GM12878 (cell line): ENCODE results near the gene COMMD3.

Experiments used
- BHLHE40 ChIP-seq, 2 experiments: fragments of 450-650 bp in 1 of 2; IDR thresholded peaks; 2 replicates each; pipeline ENCODE4 v1.6.1; 2011 to 2017; ENCODE audit warnings: low read depth in 2 of 2, borderline replicate concordance in 1 of 2, improper control_type of control experiment in 1 of 2, low read length in 1 of 2, mild to moderate bottlenecking in 1 of 2
- CBX3 ChIP-seq: fragments of 200-600 bp; sonication (generic); IDR thresholded peaks from 2 replicates; pipeline ENCODE4 v1.6.1; 2016; ENCODE audit warnings: low read depth, borderline replicate concordance
- EGR1 ChIP-seq, 2 experiments: IDR thresholded peaks; 1 replicate in 1 of 2; 2 replicates in 1 of 2; pipeline ENCODE4 v1.6.1; 2011 to 2012; ENCODE audit warnings: low read depth in 2 of 2, low read length in 2 of 2, borderline replicate concordance in 1 of 2, mild to moderate bottlenecking in 1 of 2, moderate library complexity in 1 of 2
- FOS ChIP-seq: IDR thresholded peaks from 3 replicates; pipeline ENCODE4 v1.6.1; 2011; ENCODE audit warnings: borderline replicate concordance; ENCODE audit not compliant: insufficient read length; ENCODE audit errors: extremely low read depth
- FOXM1 ChIP-seq: IDR thresholded peaks from 2 replicates; pipeline ENCODE4 v1.6.1; 2012; ENCODE audit warnings: low read depth, mild to moderate bottlenecking, inconsistent platforms, low read length, moderate library complexity
- POLR2AphosphoS5 ChIP-seq: IDR thresholded peaks from 2 replicates; pipeline ENCODE4 v1.6.1; 2011; ENCODE audit warnings: mild to moderate bottlenecking, low read length, inconsistent platforms
- POU2F2 ChIP-seq: IDR thresholded peaks from 3 replicates; pipeline ENCODE4 v1.6.1; 2011; ENCODE audit warnings: low read depth, mild to moderate bottlenecking, low read length, borderline replicate concordance
- RFX5 ChIP-seq: IDR thresholded peaks from 2 replicates; pipeline ENCODE4 v1.6.1; 2011; ENCODE audit warnings: low read depth, low read length, improper control_type of control experiment
- SP1 ChIP-seq: IDR thresholded peaks from one replicate; pipeline ENCODE4 v1.6.1; 2011; ENCODE audit warnings: low read depth, low read length
- SPI1 ChIP-seq: IDR thresholded peaks from 2 replicates; pipeline ENCODE4 v1.6.1; 2011; ENCODE audit warnings: low read depth, mild to moderate bottlenecking, low read length, moderate library complexity, borderline replicate concordance; ENCODE audit not compliant: insufficient read depth
- ZNF217 ChIP-seq: fragments of 450-650 bp; IDR thresholded peaks from 2 replicates; pipeline ENCODE4 v1.6.1; 2017; ENCODE audit warnings: antibody characterized with exemption, mild to moderate bottlenecking
- TF ChIP-seq, protein P1 (sequence below): fragments of 450-650 bp; IDR thresholded peaks from 2 replicates; pipeline ENCODE4 v1.6.1; 2018; ENCODE audit warnings: borderline replicate concordance, mild to moderate bottlenecking; ENCODE audit not compliant: partially characterized antibody
- TF ChIP-seq, protein P2 (sequence below): fragments of 150-350 bp; IDR thresholded peaks from 2 replicates; pipeline ENCODE4 v1.6.1; 2016; ENCODE audit warnings: low read depth, low read length
- TF ChIP-seq, protein P3 (sequence below): IDR thresholded peaks from 2 replicates; pipeline ENCODE4 v1.6.1; 2011; ENCODE audit warnings: low read depth, mild to moderate bottlenecking, low read length, moderate library complexity, borderline replicate concordance; ENCODE audit errors: extremely low read depth

DNA sequence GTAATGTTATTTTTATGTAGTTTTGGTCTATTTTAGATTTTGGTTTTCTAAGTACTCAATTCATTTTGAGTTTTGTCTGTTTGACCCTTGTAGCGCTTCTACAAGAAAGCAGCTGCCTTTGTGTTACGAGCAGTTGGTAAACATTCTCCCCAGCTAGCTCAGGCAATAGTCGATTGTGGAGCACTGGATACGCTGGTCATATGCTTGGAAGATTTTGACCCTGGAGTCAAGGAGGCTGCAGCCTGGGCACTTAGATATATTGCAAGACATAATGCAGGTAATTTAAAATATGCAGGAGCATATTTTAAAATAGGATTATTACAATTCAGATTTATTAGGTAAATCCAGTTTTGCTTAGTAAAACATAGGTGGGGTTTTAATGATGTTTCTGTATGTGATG is 52.2 kb downstream of the COMMD3 start:
- no peak for TF ChIP-seq BHLHE40 (IDR thresholded peaks at IDR 0.05; ENCODE audit: borderline replicate concordance in 1 of 2, low read depth in 2 of 2, low read length in 1 of 2)
- TF ChIP-seq SPI1, result no peak
- no peak for TF ChIP-seq FOXM1
- TF ChIP-seq POU2F2, result no peak
- TF ChIP-seq, protein P1, sequence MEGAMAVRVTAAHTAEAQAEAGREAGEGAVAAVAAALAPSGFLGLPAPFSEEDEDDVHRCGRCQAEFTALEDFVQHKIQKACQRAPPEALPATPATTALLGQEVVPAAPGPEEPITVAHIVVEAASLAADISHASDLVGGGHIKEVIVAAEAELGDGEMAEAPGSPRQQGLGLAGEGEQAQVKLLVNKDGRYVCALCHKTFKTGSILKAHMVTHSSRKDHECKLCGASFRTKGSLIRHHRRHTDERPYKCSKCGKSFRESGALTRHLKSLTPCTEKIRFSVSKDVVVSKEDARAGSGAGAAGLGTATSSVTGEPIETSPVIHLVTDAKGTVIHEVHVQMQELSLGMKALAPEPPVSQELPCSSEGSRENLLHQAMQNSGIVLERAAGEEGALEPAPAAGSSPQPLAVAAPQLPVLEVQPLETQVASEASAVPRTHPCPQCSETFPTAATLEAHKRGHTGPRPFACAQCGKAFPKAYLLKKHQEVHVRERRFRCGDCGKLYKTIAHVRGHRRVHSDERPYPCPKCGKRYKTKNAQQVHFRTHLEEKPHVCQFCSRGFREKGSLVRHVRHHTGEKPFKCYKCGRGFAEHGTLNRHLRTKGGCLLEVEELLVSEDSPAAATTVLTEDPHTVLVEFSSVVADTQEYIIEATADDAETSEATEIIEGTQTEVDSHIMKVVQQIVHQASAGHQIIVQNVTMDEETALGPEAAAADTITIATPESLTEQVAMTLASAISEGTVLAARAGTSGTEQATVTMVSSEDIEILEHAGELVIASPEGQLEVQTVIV, result no peak
- no peak for TF ChIP-seq ZNF217
- TF ChIP-seq, protein P2, sequence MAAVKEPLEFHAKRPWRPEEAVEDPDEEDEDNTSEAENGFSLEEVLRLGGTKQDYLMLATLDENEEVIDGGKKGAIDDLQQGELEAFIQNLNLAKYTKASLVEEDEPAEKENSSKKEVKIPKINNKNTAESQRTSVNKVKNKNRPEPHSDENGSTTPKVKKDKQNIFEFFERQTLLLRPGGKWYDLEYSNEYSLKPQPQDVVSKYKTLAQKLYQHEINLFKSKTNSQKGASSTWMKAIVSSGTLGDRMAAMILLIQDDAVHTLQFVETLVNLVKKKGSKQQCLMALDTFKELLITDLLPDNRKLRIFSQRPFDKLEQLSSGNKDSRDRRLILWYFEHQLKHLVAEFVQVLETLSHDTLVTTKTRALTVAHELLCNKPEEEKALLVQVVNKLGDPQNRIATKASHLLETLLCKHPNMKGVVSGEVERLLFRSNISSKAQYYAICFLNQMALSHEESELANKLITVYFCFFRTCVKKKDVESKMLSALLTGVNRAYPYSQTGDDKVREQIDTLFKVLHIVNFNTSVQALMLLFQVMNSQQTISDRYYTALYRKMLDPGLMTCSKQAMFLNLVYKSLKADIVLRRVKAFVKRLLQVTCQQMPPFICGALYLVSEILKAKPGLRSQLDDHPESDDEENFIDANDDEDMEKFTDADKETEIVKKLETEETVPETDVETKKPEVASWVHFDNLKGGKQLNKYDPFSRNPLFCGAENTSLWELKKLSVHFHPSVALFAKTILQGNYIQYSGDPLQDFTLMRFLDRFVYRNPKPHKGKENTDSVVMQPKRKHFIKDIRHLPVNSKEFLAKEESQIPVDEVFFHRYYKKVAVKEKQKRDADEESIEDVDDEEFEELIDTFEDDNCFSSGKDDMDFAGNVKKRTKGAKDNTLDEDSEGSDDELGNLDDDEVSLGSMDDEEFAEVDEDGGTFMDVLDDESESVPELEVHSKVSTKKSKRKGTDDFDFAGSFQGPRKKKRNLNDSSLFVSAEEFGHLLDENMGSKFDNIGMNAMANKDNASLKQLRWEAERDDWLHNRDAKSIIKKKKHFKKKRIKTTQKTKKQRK, result no peak
- TF ChIP-seq, protein P3, sequence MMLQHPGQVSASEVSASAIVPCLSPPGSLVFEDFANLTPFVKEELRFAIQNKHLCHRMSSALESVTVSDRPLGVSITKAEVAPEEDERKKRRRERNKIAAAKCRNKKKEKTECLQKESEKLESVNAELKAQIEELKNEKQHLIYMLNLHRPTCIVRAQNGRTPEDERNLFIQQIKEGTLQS, result no peak
- TF ChIP-seq POLR2AphosphoS5, result no peak
- TF ChIP-seq CBX3, result no peak
- TF ChIP-seq RFX5, result no peak
- no peak for TF ChIP-seq EGR1 (IDR thresholded peaks at IDR 0.05; ENCODE audit: borderline replicate concordance in 1 of 2, low read depth in 2 of 2, low read length in 2 of 2)
- no peak for TF ChIP-seq SP1
- TF ChIP-seq FOS, result no peak
